Vagina (tissue), 2 donors: ENCODE results near the gene CADM2.

Experiments
- CTCF ChIP-seq, 3 experiments: fragments of 450-650 bp in 2 of 3; fragments of 200-600 bp in 1 of 3; sonication (generic) in 1 of 3; IDR thresholded peaks; one replicate each; pipeline ENCODE4 v1.5.1; 2017 to 2019; ENCODE audit warnings: antibody characterized with exemption in 3 of 3, mild to moderate bottlenecking in 2 of 3, moderate library complexity in 2 of 3
- POLR2AphosphoS5 ChIP-seq, 2 donors: sonication (generic); formaldehyde crosslinking; IDR thresholded peaks; one replicate each; pipeline ENCODE4 v1.9.0; 2017; ENCODE audit warnings: antibody characterized with exemption in 2 of 2, mild to moderate bottlenecking in 2 of 2, low read depth in 1 of 2; ENCODE audit not compliant: insufficient read depth in 1 of 2

- TF ChIP-seq CTCF (IDR thresholded peaks at IDR 0.05), result no peak
- TF ChIP-seq POLR2AphosphoS5 (IDR thresholded peaks at IDR 0.05; ENCODE audit: insufficient read depth in 1 of 2, low read depth in 1 of 2), result no peak
Measured at GRCh38 chr3:84960581-84960980, 1.8 kb downstream of the CADM2 start.
